GM03348 (cell line): ENCODE measurements around the gene BBS9.
A peak's percentile ranks its signal among the peaks of the same experiment; 100 is the strongest.
"Not testable (repeated sequence)": the region's sequence is repeated elsewhere in the genome, so short reads cannot be mapped to it uniquely, and the experiment has no call there.

Source experiments
- DNase-seq: peaks from one replicate; pipeline ENCODE4 v3.0.0; 2012; ENCODE audit warnings: low spot score

The BBS9 gene

GRCh38 chr7:33431543-33431942 lies 302.2 kb downstream of the BBS9 start:
- DNase-seq = no peak

- no peak for DNase-seq
These were observed 303.5 kb downstream of the BBS9 start for GRCh38 chr7:33432821-33433220.

- no peak for DNase-seq
These were observed 304.0 kb downstream of the BBS9 start for GRCh38 chr7:33433357-33433756.

GRCh38 chr7:33444511-33444910 lies 315.1 kb downstream of the BBS9 start:
- DNase-seq = no peak

GRCh38 chr7:33446551-33446950 lies 317.2 kb downstream of the BBS9 start:
- DNase-seq = no peak

GRCh38 chr7:33448035-33448434 lies 318.7 kb downstream of the BBS9 start:
- DNase-seq = no peak

- no peak for DNase-seq
These were observed 320.5 kb downstream of the BBS9 start for GRCh38 chr7:33449847-33450246.

- DNase-seq = peak; percentile 6
These were observed 323.6 kb downstream of the BBS9 start for GRCh38 chr7:33452805-33453502.

GRCh38 chr7:33457039-33457438 lies 327.7 kb downstream of the BBS9 start:
- DNase-seq = no peak

- no peak for DNase-seq
These were observed 329.2 kb downstream of the BBS9 start for GRCh38 chr7:33458581-33458980.

GRCh38 chr7:33459340-33459751 lies 330.0 kb downstream of the BBS9 start:
- DNase-seq = peak; percentile 43

GRCh38 chr7:33463131-33463530 lies 333.8 kb downstream of the BBS9 start:
- no peak for DNase-seq

- DNase-seq = no peak
These were observed 336.8 kb downstream of the BBS9 start for GRCh38 chr7:33466203-33466602.

GRCh38 chr7:33471636-33472242 lies 342.4 kb downstream of the BBS9 start:
- peak; percentile 24 for DNase-seq

GRCh38 chr7:33472348-33473025 lies 343.1 kb downstream of the BBS9 start:
- DNase-seq = no peak

GRCh38 chr7:33477719-33478480 lies 348.5 kb downstream of the BBS9 start:
- no peak for DNase-seq

- not testable (repeated sequence) for DNase-seq
These were observed 355.1 kb downstream of the BBS9 start for GRCh38 chr7:33484476-33484875.

GRCh38 chr7:33485747-33486493 lies 356.6 kb downstream of the BBS9 start:
- no peak for DNase-seq

GRCh38 chr7:33486633-33487032 lies 357.3 kb downstream of the BBS9 start:
- DNase-seq = no peak

GRCh38 chr7:33487998-33488682 lies 358.8 kb downstream of the BBS9 start:
- no peak for DNase-seq

GRCh38 chr7:33494474-33494873 lies 365.1 kb downstream of the BBS9 start:
- DNase-seq = no peak
